Keratinocyte (primary cell): Measurements from ENCODE around the gene ZNF84. TPM values are rescaled to one million over a fixed set of nuclear protein-coding genes. Genes with fewer than 3 reads are reported as not detected.

Experiments used
- DNase-seq: peaks from one replicate; pipeline ENCODE4 v3.0.0-alpha.2; 2011; ENCODE audit warnings: low read depth, missing footprints, low spot score
- FAIRE-seq: peaks from 2 replicates; lab custom pipeline; 2011; peaks lifted over from hg19 to GRCh38; lab: Jason Lieb, UNC
- H2AFZ ChIP-seq: 2 replicates; pipeline ENCODE4 v1.6.0; 2012; ENCODE audit warnings: low read length, control low read depth, inconsistent platforms; ENCODE audit not compliant: control insufficient read depth
- H3K27ac ChIP-seq: 2 replicates; pipeline ENCODE4 v1.5.1; 2011; ENCODE audit warnings: low read length; ENCODE audit not compliant: control insufficient read depth, insufficient read depth
- H3K27me3 ChIP-seq: 3 replicates; pipeline ENCODE4 v1.6.0; 2011; ENCODE audit warnings: low read length; ENCODE audit not compliant: control insufficient read depth, insufficient read depth; ENCODE audit errors: extremely low read depth
- H3K36me3 ChIP-seq, 2 experiments: 2 replicates in 1 of 2; 3 replicates in 1 of 2; pipeline ENCODE4 v1.5.1; 2011; ENCODE audit warnings: low read length in 2 of 2, mild to moderate bottlenecking in 1 of 2; ENCODE audit not compliant: control insufficient read depth in 2 of 2, insufficient read depth in 2 of 2; ENCODE audit errors: extremely low read depth in 1 of 2
- H3K4me1 ChIP-seq: 3 replicates; pipeline ENCODE4 v1.5.1; 2011; ENCODE audit warnings: low read length; ENCODE audit not compliant: control insufficient read depth, insufficient read depth; ENCODE audit errors: extremely low read depth
- H3K4me2 ChIP-seq: 3 replicates; pipeline ENCODE4 v1.6.0; 2011; ENCODE audit warnings: low read depth, low read length; ENCODE audit not compliant: control insufficient read depth, insufficient read depth; ENCODE audit errors: extremely low read depth
- H3K4me3 ChIP-seq, 3 experiments: fragments of 200-600 bp in 1 of 3; sonication (generic) in 1 of 3; 2 replicates in 2 of 3; 3 replicates in 1 of 3; pipeline ENCODE4 v1.5.1; 2011 to 2016; ENCODE audit warnings: low read length in 3 of 3, mild to moderate bottlenecking in 3 of 3, control low read depth in 2 of 3, inconsistent platforms in 1 of 3, low read depth in 1 of 3, mixed read lengths in 1 of 3, mixed run types in 1 of 3, moderate library complexity in 1 of 3; ENCODE audit not compliant: control insufficient read depth in 2 of 3, insufficient read depth in 2 of 3; ENCODE audit errors: extremely low read depth in 1 of 3
- H3K79me2 ChIP-seq: 2 replicates; pipeline ENCODE4 v1.6.0; 2012; ENCODE audit warnings: low read length; ENCODE audit not compliant: control insufficient read depth, insufficient read depth
- H3K9ac ChIP-seq: 3 replicates; pipeline ENCODE4 v1.6.0; 2011; ENCODE audit warnings: low read length; ENCODE audit not compliant: control insufficient read depth, insufficient read depth; ENCODE audit errors: extremely low read depth
- H3K9me1 ChIP-seq: 3 replicates; pipeline ENCODE4 v1.6.0; 2011; ENCODE audit warnings: low read length; ENCODE audit not compliant: control insufficient read depth, insufficient read depth; ENCODE audit errors: extremely low read depth
- H3K9me3 ChIP-seq: 2 replicates; pipeline ENCODE4 v1.5.1; 2012; ENCODE audit warnings: low read depth, low read length; ENCODE audit not compliant: control insufficient read depth
- H4K20me1 ChIP-seq: 3 replicates; pipeline ENCODE4 v1.6.0; 2011; ENCODE audit warnings: low read length; ENCODE audit not compliant: control insufficient read depth, insufficient read depth; ENCODE audit errors: extremely low read depth
- CTCF ChIP-seq, 3 experiments: IDR thresholded peaks in 1 of 3; conservative IDR thresholded peaks in 1 of 3; optimal IDR thresholded peaks in 1 of 3; 2 replicates in 2 of 3; 3 replicates in 1 of 3; pipeline versions ENCODE3 to v1.5.1; 2011; ENCODE audit warnings: low read length in 3 of 3, mild to moderate bottlenecking in 3 of 3, moderate library complexity in 2 of 3, control low read depth in 1 of 3, inconsistent platforms in 1 of 3; ENCODE audit not compliant: insufficient read depth in 2 of 3; ENCODE audit errors: extremely low read depth in 1 of 3
- EZH2 ChIP-seq: IDR thresholded peaks from one replicate; pipeline ENCODE4 v1.6.1; 2012; ENCODE audit warnings: inconsistent platforms, mild to moderate bottlenecking, low read length, moderate library complexity
- dilution Hi-C: fragments of 300-500 bp; cut with MboI; formaldehyde crosslinking; loops from one replicate; pipeline ENCODE4 v1.7.0; 2020; ENCODE audit warnings: low sequenced_read_pairs; ENCODE audit not compliant: extremely low pct_ligation_motif_present
- polyA plus RNA-seq, 5 experiments: library from polyadenylated mRNA; depleted of rRNA in 3 of 5; stranded (reverse) in 3 of 5; stranded (forward) in 1 of 5; unstranded in 1 of 5; fragments of >200 nt; gene quantifications; 1 replicate in 1 of 5; 2 replicates in 3 of 5; 3 replicates in 1 of 5; pipeline versions ENCODE4 v1.2.1 to v1.2.3, GENCODE V29; 2011 to 2012; ENCODE audit warnings: missing spikeins in 2 of 5, low read depth in 1 of 5, low replicate concordance in 1 of 5

ZNF84 gene
- polyA plus RNA-seq, 1 donor (not counting 4 experiments of a cell fraction or from before 2014, with no cell fraction given), result 24.9 TPM

- FAIRE-seq (no peak), DNase-seq (no peak)
- Histone ChIP-seq H3K4me3 (no peak overlapping the region), H4K20me1 (no peaks in the 10 kb centered on the region), H3K27ac (no peak overlapping the region), H3K79me2 (peaks cover 3% of the 10 kb centered on the region), H3K27me3 (no peaks in the 10 kb centered on the region), H2AFZ (no peak overlapping the region), H3K9me3 (peaks cover 39% of the 10 kb centered on the region), H3K4me1 (no peaks in the 10 kb centered on the region), H3K9ac (no peak overlapping the region), H3K36me3 (peaks cover 27 to 29% of the 10 kb centered on the region in 2 experiments), H3K4me2 (no peak overlapping the region), H3K9me1 (no peaks in the 10 kb centered on the region)
- dilution Hi-C loops, result no loop called here
- TF ChIP-seq EZH2, result no peak
- no peak for TF ChIP-seq CTCF (optimal IDR thresholded peaks at IDR 0.05 in 1 of 3, IDR thresholded peaks at IDR 0.05 in 1 of 3, conservative IDR thresholded peaks at IDR 0.05 in 1 of 3; ENCODE audit: extremely low read depth in 1 of 3, insufficient read depth in 2 of 3, low read length in 3 of 3)
Observed at GRCh38 chr12:133046698-133047097, 9.4 kb downstream of the ZNF84 start.

GRCh38 chr12:133057446-133057845 is 20.1 kb downstream of the ZNF84 start:
- Histone ChIP-seq H3K4me2 (no peak overlapping the region), H2AFZ (no peak overlapping the region), H3K27ac (no peak overlapping the region), H3K9me1 (no peaks in the 10 kb centered on the region), H3K9me3 (peaks cover 64% of the 10 kb centered on the region), H4K20me1 (no peaks in the 10 kb centered on the region), H3K27me3 (no peaks in the 10 kb centered on the region), H3K4me3 (no peak overlapping the region), H3K79me2 (no peaks in the 10 kb centered on the region), H3K9ac (no peak overlapping the region), H3K4me1 (no peaks in the 10 kb centered on the region), H3K36me3 (peaks cover 13 to 19% of the 10 kb centered on the region in 2 experiments)
- TF ChIP-seq EZH2 (no peak), CTCF (optimal IDR thresholded peaks at IDR 0.05 in 1 of 3, IDR thresholded peaks at IDR 0.05 in 1 of 3, conservative IDR thresholded peaks at IDR 0.05 in 1 of 3; ENCODE audit: extremely low read depth in 1 of 3, insufficient read depth in 2 of 3, low read length in 3 of 3) (no peak)
- dilution Hi-C loops, result no loop called here
- FAIRE-seq (no peak), DNase-seq (no peak)
